GM19023 (cell line): ENCODE measurements around the gene ARPC2.

Experiments
- ATAC-seq: cut with Tn5 transposase; IDR thresholded peaks from one replicate; pipeline ENCODE4 v1.9.1; 2021; ENCODE audit warnings: mild to moderate bottlenecking, moderate library complexity; ENCODE audit not compliant: unreplicated experiment

Gene ARPC2

GRCh38 chr2:218252509-218253231 lies 35.7 kb downstream of the ARPC2 start:
- ATAC-seq, result no peak

GRCh38 chr2:218253232-218253625 lies 36.2 kb downstream of the ARPC2 start:
- no peak for ATAC-seq

- ATAC-seq, result no peak
Observed at GRCh38 chr2:218255446-218255845, 38.5 kb downstream of the ARPC2 start.

- ATAC-seq, result peak; percentile 8
Observed at GRCh38 chr2:218256612-218257350, 39.8 kb downstream of the ARPC2 start.

GRCh38 chr2:218257390-218257981 lies 40.5 kb downstream of the ARPC2 start:
- peak; percentile 64 for ATAC-seq

- no peak for ATAC-seq
Observed at GRCh38 chr2:218259099-218259961, 42.3 kb downstream of the ARPC2 start.

- ATAC-seq, result no peak
Observed at GRCh38 chr2:218260166-218260565, 43.2 kb downstream of the ARPC2 start.

- ATAC-seq, result no peak
Observed at GRCh38 chr2:218260742-218261422, 43.9 kb downstream of the ARPC2 start, which contains the start of gene GPBAR1. Gene GPBAR1 (plus strand): TSS chr2:218261015. CDS start chr2:218262725, 1,710 bp downstream.

GRCh38 chr2:218261423-218262236 lies 44.6 kb downstream of the ARPC2 start:
- no peak for ATAC-seq

GRCh38 chr2:218262237-218262600 lies 45.2 kb downstream of the ARPC2 start:
- no peak for ATAC-seq

GRCh38 chr2:218262631-218263586 lies 45.9 kb downstream of the ARPC2 start:
- ATAC-seq, result no peak

- no peak for ATAC-seq
Observed at GRCh38 chr2:218263817-218264641, 47.0 kb downstream of the ARPC2 start.

GRCh38 chr2:218264773-218265561 lies 48.0 kb downstream of the ARPC2 start:
- ATAC-seq, result no peak

- ATAC-seq, result no peak
Observed at GRCh38 chr2:218265626-218266025, 48.6 kb downstream of the ARPC2 start.

- no peak for ATAC-seq
Observed at GRCh38 chr2:218266316-218266979, 49.5 kb downstream of the ARPC2 start.

GRCh38 chr2:218267259-218267658 lies 50.3 kb downstream of the ARPC2 start:
- ATAC-seq, result no peak
